NCI-H526 (cell line): Measurements from ENCODE around the gene HP1BP3.
"Not testable (repeated sequence)": the region's sequence is repeated elsewhere in the genome, so short reads cannot be mapped to it uniquely, and the experiment has no call there.

Experiments used
- DNase-seq, 2 experiments: peaks; one replicate each; lab custom pipeline; 2025; lab: John Stamatoyannopoulos, UW

HP1BP3 gene

GRCh38 chr1:20787029-20787839 lies at the start of gene HP1BP3:
TSS of gene HP1BP3 (minus strand) at chr1:20787307. CDS start at chr1:20780440, 6,867 bp downstream.
- DNase-seq, result peak; percentile 28 to 69

- DNase-seq, result no peak
These were observed 49.1 kb upstream of the HP1BP3 start for GRCh38 chr1:20836230-20836629.

GRCh38 chr1:20834780-20835179 lies 47.7 kb upstream of the HP1BP3 start:
- no peak for DNase-seq

GRCh38 chr1:20834192-20834591 lies 47.1 kb upstream of the HP1BP3 start:
- DNase-seq, result no peak

- no peak for DNase-seq
These were observed 43.3 kb upstream of the HP1BP3 start for GRCh38 chr1:20830378-20830777.

GRCh38 chr1:20829946-20830345 lies 42.8 kb upstream of the HP1BP3 start:
- DNase-seq, result no peak

- no peak for DNase-seq
These were observed 42.4 kb upstream of the HP1BP3 start for GRCh38 chr1:20829531-20829930.

- DNase-seq, result no peak
These were observed 36.7 kb upstream of the HP1BP3 start for GRCh38 chr1:20823845-20824244.

- no peak for DNase-seq
These were observed 34.4 kb upstream of the HP1BP3 start for GRCh38 chr1:20821466-20821865.

- no peak for DNase-seq
These were observed 32.7 kb upstream of the HP1BP3 start for GRCh38 chr1:20819818-20820217.

GRCh38 chr1:20814534-20814871 lies 27.4 kb upstream of the HP1BP3 start:
- no peak for DNase-seq

GRCh38 chr1:20811916-20812315 lies 24.8 kb upstream of the HP1BP3 start:
- DNase-seq, result no peak

- DNase-seq, result no peak
These were observed 6.1 kb upstream of the HP1BP3 start for GRCh38 chr1:20793236-20793635.

GRCh38 chr1:20792196-20792595 lies 5.1 kb upstream of the HP1BP3 start:
- DNase-seq, result no peak

GRCh38 chr1:20790785-20791184 lies 3.7 kb upstream of the HP1BP3 start:
- no peak for DNase-seq

GRCh38 chr1:20789598-20789997 lies 2.5 kb upstream of the HP1BP3 start:
- DNase-seq, result not testable (repeated sequence)

GRCh38 chr1:20787840-20788795 lies 1.0 kb upstream of the HP1BP3 start:
- DNase-seq, result peak; percentile 7 to 32

GRCh38 chr1:20786253-20787028 lies 666 bp downstream of the HP1BP3 start:
- DNase-seq, result peak; percentile 66 to 94

GRCh38 chr1:20785907-20786252 lies 1.2 kb downstream of the HP1BP3 start:
- DNase-seq, result no peak

- no peak for DNase-seq
These were observed 11.4 kb downstream of the HP1BP3 start for GRCh38 chr1:20775700-20776099.

- DNase-seq, result no peak
These were observed 15.3 kb downstream of the HP1BP3 start for GRCh38 chr1:20771780-20772179.
